ENCODE data around the gene CD109. TPM values are rescaled to one million over a fixed set of nuclear protein-coding genes. Genes with fewer than 3 reads are reported as not detected.
"Not testable (repeated sequence)": the region's sequence is repeated elsewhere in the genome, so short reads cannot be mapped to it uniquely, and the experiment has no call there.

The CD109 gene
- total RNA-seq, 4 donors from 2014 or later: 1.3 to 3.8 (median 2.8) TPM

DNA sequence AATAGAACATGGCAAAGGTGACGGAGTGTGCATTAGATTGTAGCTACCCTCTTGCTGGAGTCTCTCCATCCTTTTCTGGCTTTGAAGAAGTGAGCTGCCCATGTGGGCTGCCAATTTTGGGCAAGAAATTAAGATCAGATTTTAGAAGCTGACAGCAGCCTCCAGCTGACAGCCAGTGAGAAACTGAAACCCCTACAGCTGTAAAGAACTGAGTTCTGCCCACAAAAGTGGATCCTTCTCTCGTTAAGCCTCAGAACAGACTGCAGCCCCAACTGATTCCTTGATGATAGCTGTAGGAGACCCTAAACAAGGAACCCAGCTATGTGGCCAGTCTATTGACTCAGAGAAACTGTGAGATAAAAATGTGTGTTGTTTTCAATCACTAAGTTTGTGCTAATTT is 134.1 kb downstream of the CD109 start:
- ATAC-seq (no peak), DNase-seq (no peak)
- Histone ChIP-seq H3K36me3 (no peaks in the 10 kb centered on the region), H3K27me3 (no peaks in the 10 kb centered on the region), H3K9me3 (no peaks in the 10 kb centered on the region), H3K4me3 (no peak overlapping the region), H3K27ac (no peak overlapping the region), H3K4me1 (no peaks in the 10 kb centered on the region)
- TF ChIP-seq CTCF (IDR thresholded peaks at IDR 0.05 in 4 of 5, conservative IDR thresholded peaks at IDR 0.05 in 1 of 5): no peak
- no peak for TF ChIP-seq POLR2A (IDR thresholded peaks at IDR 0.05)
- in situ Hi-C loops (cut with MboI; ENCODE audit: low sequenced_read_pairs in 4 of 4) (no loop called here), intact Hi-C loops (cut with DNase I; ENCODE audit: low total_unique reads) (no loop called here)

- peak; percentile 63 to 72 for ATAC-seq
- H3K27ac ChIP-seq: no peak overlapping the region
- TF ChIP-seq POLR2A (IDR thresholded peaks at IDR 0.05) (no peak), CTCF (IDR thresholded peaks at IDR 0.05 in 4 of 5, conservative IDR thresholded peaks at IDR 0.05 in 1 of 5) (no peak)
- H3K9me3 ChIP-seq: no peaks in the 10 kb centered on the region
- in situ Hi-C loops (cut with MboI; ENCODE audit: low sequenced_read_pairs in 4 of 4): no loop called here
- intact Hi-C loops (cut with DNase I; ENCODE audit: low total_unique reads): no loop called here
- H3K36me3 ChIP-seq: no peaks in the 10 kb centered on the region
- no peaks in the 10 kb centered on the region for H3K27me3 ChIP-seq
- H3K4me3 ChIP-seq: no peak overlapping the region
- no peaks in the 10 kb centered on the region for H3K4me1 ChIP-seq
- no peak for DNase-seq
Measured at GRCh38 chr6:73832313-73832712, 136.3 kb downstream of the CD109 start.

- H3K9me3 ChIP-seq; in situ Hi-C loops (cut with MboI; ENCODE audit: low sequenced_read_pairs in 4 of 4); DNase-seq; H3K27ac ChIP-seq; ATAC-seq; intact Hi-C loops (cut with DNase I; ENCODE audit: low total_unique reads); H3K27me3 ChIP-seq; H3K4me3 ChIP-seq; H3K4me1 ChIP-seq; H3K36me3 ChIP-seq: not testable (repeated sequence)
Measured at GRCh38 chr6:73844696-73845095, 148.7 kb downstream of the CD109 start.

- H3K9me3 ChIP-seq; DNase-seq; H3K27me3 ChIP-seq; H3K27ac ChIP-seq; intact Hi-C loops (cut with DNase I; ENCODE audit: low total_unique reads); H3K36me3 ChIP-seq; H3K4me3 ChIP-seq; ATAC-seq; H3K4me1 ChIP-seq: not testable (repeated sequence)
- in situ Hi-C loops (cut with MboI; ENCODE audit: low sequenced_read_pairs in 4 of 4): loop anchor here in 1 of 4 donors (25.0 kb wide), 1 partner anchor 1361 kb away; the partner anchor contains the start of gene COL12A1
Measured at GRCh38 chr6:73851048-73851447, 155.0 kb downstream of the CD109 start.

DNA sequence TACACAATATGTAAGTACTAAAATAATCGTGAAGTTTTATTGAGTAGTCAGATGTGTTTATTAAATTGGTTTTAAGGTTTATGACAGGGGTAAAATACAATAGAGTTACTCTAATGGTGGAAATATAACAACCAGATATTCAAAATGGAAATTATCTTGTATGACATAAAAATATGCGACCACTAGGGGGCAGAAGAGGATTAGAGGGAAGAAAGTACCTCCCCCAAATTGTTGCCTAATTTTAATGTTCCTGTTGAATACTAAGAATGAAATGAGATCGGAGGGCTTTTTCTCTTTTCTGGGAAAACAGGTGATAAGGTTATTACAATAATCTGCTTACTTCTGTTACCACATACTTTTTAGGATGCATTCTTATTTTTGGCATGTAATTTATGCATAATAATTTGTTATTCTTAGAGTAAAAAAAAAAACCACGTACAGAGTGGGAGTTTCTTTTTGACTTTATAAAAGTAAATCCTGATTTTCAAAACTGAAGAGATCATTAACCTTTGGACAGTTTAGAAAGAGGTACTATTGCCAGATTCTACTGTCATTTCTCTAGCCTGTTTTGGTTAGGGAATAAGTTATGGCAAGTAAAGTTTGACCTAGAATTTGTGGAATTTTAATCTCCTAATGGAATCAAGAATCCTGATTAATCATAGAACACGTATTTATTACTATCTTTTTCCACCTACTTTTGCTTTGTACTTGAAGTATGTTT is 159.2 kb downstream of the CD109 start:
- H3K9me3 ChIP-seq: no peaks in the 10 kb centered on the region
- intact Hi-C loops (cut with DNase I; ENCODE audit: low total_unique reads) (loop anchor here (2.0 kb wide), 1 partner anchor 1354 kb away; no protein-coding TSS in a partner anchor), in situ Hi-C loops (cut with MboI; ENCODE audit: low sequenced_read_pairs in 4 of 4) (loop anchor here in 1 of 4 donors (25.0 kb wide), 1 partner anchor 1357 kb away; the partner anchor contains the start of gene COL12A1)
- no peaks in the 10 kb centered on the region for H3K27me3 ChIP-seq
- ATAC-seq: no peak
- no peak for DNase-seq
- H3K36me3 ChIP-seq: no peaks in the 10 kb centered on the region
- TF ChIP-seq POLR2A (IDR thresholded peaks at IDR 0.05) (no peak), CTCF (IDR thresholded peaks at IDR 0.05 in 4 of 5, conservative IDR thresholded peaks at IDR 0.05 in 1 of 5) (peak; percentile 37 to 71 (median 54))
- H3K4me3 ChIP-seq: no peak overlapping the region
- no peaks in the 10 kb centered on the region for H3K4me1 ChIP-seq
- no peak overlapping the region for H3K27ac ChIP-seq

Measured in gastrocnemius medialis (tissue), 4 donors.